Measurements from ENCODE around the gene ANKRD6. TPM values are rescaled to one million over a fixed set of nuclear protein-coding genes. Genes with fewer than 3 reads are reported as not detected.

ANKRD6 gene
- total RNA-seq, 1 donor from 2014 or later: 10.0 TPM

DNA sequence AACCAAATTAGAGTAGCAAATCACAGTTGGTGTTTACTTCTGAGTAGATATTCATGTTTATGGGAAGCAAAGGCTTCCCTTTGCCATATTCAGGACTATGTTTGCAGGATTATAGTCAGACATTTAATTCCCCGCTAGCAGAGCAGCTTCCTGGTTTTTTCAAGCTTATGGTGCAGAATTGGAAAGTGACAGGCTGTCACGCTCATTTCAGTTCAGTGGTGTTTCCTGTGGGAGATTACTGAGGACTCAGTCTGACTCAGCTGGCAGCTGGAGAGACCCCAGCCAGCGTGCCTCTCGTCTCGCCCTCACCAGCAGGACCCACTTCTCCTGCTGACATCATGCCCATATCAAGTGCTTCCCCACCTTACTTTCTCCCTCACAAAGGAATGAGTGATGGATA lies 120.5 kb downstream of the ANKRD6 start:
- Histone ChIP-seq H3K4me3 (ENCODE audit: low read depth, low read length) (no peak overlapping the region), H3K36me3 (ENCODE audit: control insufficient read depth, insufficient read depth, low read length) (no peaks in the 10 kb centered on the region), H3K27me3 (ENCODE audit: control insufficient read depth, insufficient read depth, low read length) (no peaks in the 10 kb centered on the region)
- TF ChIP-seq, protein P1, sequence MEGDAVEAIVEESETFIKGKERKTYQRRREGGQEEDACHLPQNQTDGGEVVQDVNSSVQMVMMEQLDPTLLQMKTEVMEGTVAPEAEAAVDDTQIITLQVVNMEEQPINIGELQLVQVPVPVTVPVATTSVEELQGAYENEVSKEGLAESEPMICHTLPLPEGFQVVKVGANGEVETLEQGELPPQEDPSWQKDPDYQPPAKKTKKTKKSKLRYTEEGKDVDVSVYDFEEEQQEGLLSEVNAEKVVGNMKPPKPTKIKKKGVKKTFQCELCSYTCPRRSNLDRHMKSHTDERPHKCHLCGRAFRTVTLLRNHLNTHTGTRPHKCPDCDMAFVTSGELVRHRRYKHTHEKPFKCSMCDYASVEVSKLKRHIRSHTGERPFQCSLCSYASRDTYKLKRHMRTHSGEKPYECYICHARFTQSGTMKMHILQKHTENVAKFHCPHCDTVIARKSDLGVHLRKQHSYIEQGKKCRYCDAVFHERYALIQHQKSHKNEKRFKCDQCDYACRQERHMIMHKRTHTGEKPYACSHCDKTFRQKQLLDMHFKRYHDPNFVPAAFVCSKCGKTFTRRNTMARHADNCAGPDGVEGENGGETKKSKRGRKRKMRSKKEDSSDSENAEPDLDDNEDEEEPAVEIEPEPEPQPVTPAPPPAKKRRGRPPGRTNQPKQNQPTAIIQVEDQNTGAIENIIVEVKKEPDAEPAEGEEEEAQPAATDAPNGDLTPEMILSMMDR (IDR thresholded peaks at IDR 0.05; ENCODE audit: insufficient read depth, low read length, poor library complexity, severe bottlenecking): no peak
- no peak for DNase-seq (ENCODE audit: low read depth)

DNA sequence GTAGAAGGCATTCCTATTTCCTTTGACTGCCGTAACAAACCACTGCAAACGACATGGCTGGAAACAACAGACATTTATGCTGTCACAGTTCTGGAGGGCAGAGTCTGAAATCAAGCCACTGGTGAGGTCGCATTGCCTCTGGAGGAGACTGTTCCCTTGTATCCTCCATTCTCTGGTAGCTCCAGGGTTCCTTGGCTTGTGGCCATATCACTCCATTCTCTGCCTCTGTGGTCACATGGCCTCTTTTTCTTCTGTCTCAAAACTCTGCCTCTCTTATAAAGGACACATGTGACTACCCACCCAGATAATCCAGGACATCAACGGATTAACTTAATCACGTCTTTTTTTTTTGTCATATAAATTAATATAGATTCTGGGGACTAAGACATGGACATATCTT lies 121.2 kb downstream of the ANKRD6 start:
- no peak overlapping the region for H3K4me3 ChIP-seq (ENCODE audit: low read depth, low read length)
- TF ChIP-seq, protein P1 (IDR thresholded peaks at IDR 0.05; ENCODE audit: insufficient read depth, low read length, poor library complexity, severe bottlenecking): no peak
- H3K27me3 ChIP-seq (ENCODE audit: control insufficient read depth, insufficient read depth, low read length): peaks cover 2% of the 10 kb centered on the region
- DNase-seq (ENCODE audit: low read depth): no peak
- no peaks in the 10 kb centered on the region for H3K36me3 ChIP-seq (ENCODE audit: control insufficient read depth, insufficient read depth, low read length)

DNA sequence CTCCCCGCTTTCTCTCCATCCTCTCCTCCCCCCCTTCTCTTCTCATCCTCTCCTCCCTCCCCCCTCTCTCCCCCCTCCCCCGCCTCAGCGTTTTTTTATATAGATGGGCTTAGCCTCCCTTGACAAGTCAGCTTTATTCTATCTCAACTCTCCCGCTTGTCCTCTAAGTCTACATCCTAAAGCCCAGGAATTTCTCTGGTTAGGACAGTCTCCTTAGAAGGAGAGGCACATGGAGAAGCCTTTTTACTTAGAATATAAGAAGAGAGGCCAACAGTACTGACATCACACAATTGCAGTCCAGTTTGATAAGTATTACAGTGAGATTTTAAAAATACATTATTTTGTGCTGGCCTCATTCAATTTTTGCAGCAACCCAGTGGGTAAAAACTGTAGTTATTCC lies 122.1 kb downstream of the ANKRD6 start:
- DNase-seq (ENCODE audit: low read depth): no peak
- Histone ChIP-seq H3K4me3 (ENCODE audit: low read depth, low read length) (no peak overlapping the region), H3K27me3 (ENCODE audit: control insufficient read depth, insufficient read depth, low read length) (peaks cover 2% of the 10 kb centered on the region), H3K36me3 (ENCODE audit: control insufficient read depth, insufficient read depth, low read length) (no peaks in the 10 kb centered on the region)
- TF ChIP-seq, protein P1 (IDR thresholded peaks at IDR 0.05; ENCODE audit: insufficient read depth, low read length, poor library complexity, severe bottlenecking): no peak

DNA sequence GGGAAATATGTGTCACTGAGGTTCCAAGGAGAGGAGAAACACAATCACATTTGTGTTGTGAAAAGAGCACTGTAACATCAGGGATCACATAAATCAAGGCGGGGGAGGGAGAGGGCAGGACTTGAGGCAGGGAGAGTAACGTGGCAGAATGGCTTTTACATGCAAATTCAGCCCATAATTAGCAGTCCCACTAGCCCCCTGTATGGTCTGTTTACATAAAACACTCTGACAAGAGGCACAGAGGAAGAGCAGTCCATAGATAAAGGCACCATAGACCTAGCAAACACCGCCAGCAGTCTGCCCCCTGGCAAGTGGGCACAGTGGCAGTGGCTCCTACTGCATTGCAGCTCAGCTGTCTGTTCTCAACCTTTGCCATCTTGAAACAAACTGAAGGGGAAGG lies 122.9 kb downstream of the ANKRD6 start:
- no peak for DNase-seq (ENCODE audit: low read depth)
- H3K36me3 ChIP-seq (ENCODE audit: control insufficient read depth, insufficient read depth, low read length): no peaks in the 10 kb centered on the region
- H3K27me3 ChIP-seq (ENCODE audit: control insufficient read depth, insufficient read depth, low read length): peaks cover 2% of the 10 kb centered on the region
- TF ChIP-seq, protein P1 (IDR thresholded peaks at IDR 0.05; ENCODE audit: insufficient read depth, low read length, poor library complexity, severe bottlenecking): no peak
- no peak overlapping the region for H3K4me3 ChIP-seq (ENCODE audit: low read depth, low read length)

DNA sequence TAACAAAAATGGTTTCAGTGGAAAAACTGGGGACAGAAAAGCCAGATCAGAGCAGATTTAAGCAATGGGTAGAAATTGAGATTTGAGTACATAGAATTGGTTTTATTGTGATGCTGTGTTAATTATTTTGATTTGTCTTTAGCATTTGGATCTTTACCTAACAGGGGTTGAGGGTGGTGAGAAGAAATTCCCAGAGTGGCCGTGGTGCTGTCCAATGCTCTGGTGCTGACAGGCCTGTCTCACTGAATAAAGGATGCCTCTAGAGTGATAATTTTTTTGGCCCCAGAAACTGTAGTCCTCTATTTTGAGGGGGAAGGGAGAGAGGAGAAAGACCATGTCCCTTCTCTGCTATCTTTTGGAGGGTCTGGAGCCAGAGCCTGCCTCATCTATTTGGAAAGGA lies 126.5 kb downstream of the ANKRD6 start:
- Histone ChIP-seq H3K36me3 (ENCODE audit: control insufficient read depth, insufficient read depth, low read length) (no peaks in the 10 kb centered on the region), H3K27me3 (ENCODE audit: control insufficient read depth, insufficient read depth, low read length) (peaks cover 9% of the 10 kb centered on the region), H3K4me3 (ENCODE audit: low read depth, low read length) (no peak overlapping the region)
- no peak for DNase-seq (ENCODE audit: low read depth)
- TF ChIP-seq, protein P1 (IDR thresholded peaks at IDR 0.05; ENCODE audit: insufficient read depth, low read length, poor library complexity, severe bottlenecking): no peak

Data from kidney epithelial cell (primary cell).